SK-N-SH treated with all-trans-retinoic acid at 6 μM for 48 hours (cell line): ENCODE measurements around the gene NCOA5.

Experiments used
- ARNTL ChIP-seq: fragments of 450-650 bp; formaldehyde crosslinking; IDR thresholded peaks from 2 replicates; pipeline ENCODE4 v1.5.0; 2020; ENCODE audit warnings: low read depth, mild to moderate bottlenecking, moderate library complexity, borderline replicate concordance
- ESRRG ChIP-seq: fragments of 250-450 bp; sonication (Bioruptor Pico); IDR thresholded peaks from 2 replicates; pipeline ENCODE4 v1.6.1; 2021; ENCODE audit warnings: mild to moderate bottlenecking
- OSR1 ChIP-seq: fragments of 250-450 bp; sonication (Bioruptor Pico); IDR thresholded peaks from 2 replicates; pipeline ENCODE4 v1.8.0; 2022; ENCODE audit warnings: moderate library complexity, mild to moderate bottlenecking, inconsistent platforms
- RARB ChIP-seq: fragments of 250-450 bp; sonication (Bioruptor Pico); IDR thresholded peaks from 2 replicates; pipeline ENCODE4 v1.8.0; 2021; ENCODE audit warnings: mild to moderate bottlenecking, moderate library complexity
- SNAI2 ChIP-seq: fragments of 250-450 bp; sonication (Bioruptor Pico); IDR thresholded peaks from 2 replicates; pipeline ENCODE4 v1.5.0; 2020; ENCODE audit warnings: mild to moderate bottlenecking, moderate library complexity
- TCF4 ChIP-seq: fragments of 250-450 bp; sonication (Bioruptor Pico); IDR thresholded peaks from 2 replicates; pipeline ENCODE4 v1.8.0; 2021; ENCODE audit warnings: mild to moderate bottlenecking, moderate library complexity, borderline replicate concordance
- ZC3H10 ChIP-seq: fragments of 250-450 bp; sonication (Bioruptor Pico); IDR thresholded peaks from 2 replicates; pipeline ENCODE4 v1.5.1; 2021; ENCODE audit warnings: mild to moderate bottlenecking, moderate library complexity
- ZFP30 ChIP-seq: fragments of 450-650 bp; formaldehyde crosslinking; IDR thresholded peaks from 2 replicates; pipeline ENCODE4 v1.5.0; 2022; ENCODE audit warnings: mild to moderate bottlenecking, moderate library complexity
- ZNF70 ChIP-seq: fragments of 450-650 bp; formaldehyde crosslinking; IDR thresholded peaks from 2 replicates; pipeline ENCODE4 v1.5.0; 2020; ENCODE audit warnings: mild to moderate bottlenecking, moderate library complexity
- ZNF8 ChIP-seq: fragments of 450-650 bp; formaldehyde crosslinking; IDR thresholded peaks from 2 replicates; pipeline ENCODE4 v1.5.0; 2020; ENCODE audit warnings: mild to moderate bottlenecking, moderate library complexity
- TF ChIP-seq, protein P1 (sequence below): fragments of 250-450 bp; sonication (Bioruptor Pico); IDR thresholded peaks from 2 replicates; pipeline ENCODE4 v1.8.0; 2021; ENCODE audit warnings: low read depth, mild to moderate bottlenecking, moderate library complexity, borderline replicate concordance
- TF ChIP-seq, protein P2 (sequence below): fragments of 250-450 bp; sonication (Bioruptor Pico); IDR thresholded peaks from 2 replicates; pipeline ENCODE4 v1.8.0; 2020; ENCODE audit warnings: mild to moderate bottlenecking, moderate library complexity, borderline replicate concordance
- TF ChIP-seq, protein P3 (sequence below): fragments of 250-450 bp; sonication (Bioruptor Pico); IDR thresholded peaks from 2 replicates; pipeline ENCODE4 v1.5.1; 2020; ENCODE audit warnings: low read depth, mild to moderate bottlenecking, moderate library complexity

DNA sequence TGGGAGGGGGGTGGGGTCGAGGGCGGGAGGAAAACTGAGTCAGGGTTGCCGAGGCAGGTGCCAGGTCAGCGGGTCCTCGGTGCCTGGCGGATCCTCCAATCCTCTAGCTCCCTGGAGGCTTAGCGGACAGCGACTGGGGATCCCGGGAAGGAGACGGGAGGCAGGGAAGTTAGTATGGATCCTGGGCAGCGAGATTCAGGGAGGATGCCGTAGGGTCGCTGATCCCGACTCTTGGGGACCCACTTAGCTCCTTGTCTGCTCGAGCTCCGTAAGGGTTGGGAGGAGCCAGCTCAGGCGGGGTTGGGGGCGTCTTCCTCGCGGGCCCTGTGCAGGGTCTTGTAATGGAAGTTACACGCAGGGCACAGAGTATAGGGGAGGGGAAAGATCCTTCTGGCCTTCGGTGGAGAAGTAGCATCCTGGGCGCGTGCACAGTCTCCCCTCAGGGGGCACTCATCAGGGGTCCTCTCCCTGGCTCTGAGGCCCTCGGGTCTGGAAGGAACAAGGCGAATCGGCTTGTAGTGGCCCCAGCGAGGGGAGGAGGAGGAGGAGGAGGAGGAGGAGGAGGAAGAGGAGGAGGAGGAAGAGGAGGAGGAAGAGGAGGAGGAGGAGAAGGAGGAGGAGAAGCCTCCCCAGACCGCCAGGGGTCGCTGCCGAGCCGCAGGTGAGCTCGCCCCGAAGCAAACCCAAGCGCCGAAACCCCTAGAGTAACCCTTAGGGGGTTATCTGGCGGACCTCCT is 67.2 kb downstream of the NCOA5 start:
- TF ChIP-seq OSR1 (CRISPR knock-in tag) (no peak), TCF4 (no peak), ESRRG (CRISPR knock-in tag) (no peak), ZNF70 (CRISPR knock-in tag) (0 out of 2 replicates have a peak, but pooled peaks have one; percentile 72), RARB (no peak), ZFP30 (no peak), ARNTL (CRISPR knock-in tag) (no peak), SNAI2 (no peak), ZNF8 (CRISPR knock-in tag) (no peak), ZC3H10 (CRISPR knock-in tag) (no peak)
- TF ChIP-seq, protein P1, sequence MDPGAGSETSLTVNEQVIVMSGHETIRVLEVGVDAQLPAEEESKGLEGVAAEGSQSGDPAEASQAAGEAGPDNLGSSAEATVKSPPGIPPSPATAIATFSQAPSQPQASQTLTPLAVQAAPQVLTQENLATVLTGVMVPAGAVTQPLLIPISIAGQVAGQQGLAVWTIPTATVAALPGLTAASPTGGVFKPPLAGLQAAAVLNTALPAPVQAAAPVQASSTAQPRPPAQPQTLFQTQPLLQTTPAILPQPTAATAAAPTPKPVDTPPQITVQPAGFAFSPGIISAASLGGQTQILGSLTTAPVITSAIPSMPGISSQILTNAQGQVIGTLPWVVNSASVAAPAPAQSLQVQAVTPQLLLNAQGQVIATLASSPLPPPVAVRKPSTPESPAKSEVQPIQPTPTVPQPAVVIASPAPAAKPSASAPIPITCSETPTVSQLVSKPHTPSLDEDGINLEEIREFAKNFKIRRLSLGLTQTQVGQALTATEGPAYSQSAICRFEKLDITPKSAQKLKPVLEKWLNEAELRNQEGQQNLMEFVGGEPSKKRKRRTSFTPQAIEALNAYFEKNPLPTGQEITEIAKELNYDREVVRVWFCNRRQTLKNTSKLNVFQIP (CRISPR knock-in tag) = no peak
- TF ChIP-seq, protein P2, sequence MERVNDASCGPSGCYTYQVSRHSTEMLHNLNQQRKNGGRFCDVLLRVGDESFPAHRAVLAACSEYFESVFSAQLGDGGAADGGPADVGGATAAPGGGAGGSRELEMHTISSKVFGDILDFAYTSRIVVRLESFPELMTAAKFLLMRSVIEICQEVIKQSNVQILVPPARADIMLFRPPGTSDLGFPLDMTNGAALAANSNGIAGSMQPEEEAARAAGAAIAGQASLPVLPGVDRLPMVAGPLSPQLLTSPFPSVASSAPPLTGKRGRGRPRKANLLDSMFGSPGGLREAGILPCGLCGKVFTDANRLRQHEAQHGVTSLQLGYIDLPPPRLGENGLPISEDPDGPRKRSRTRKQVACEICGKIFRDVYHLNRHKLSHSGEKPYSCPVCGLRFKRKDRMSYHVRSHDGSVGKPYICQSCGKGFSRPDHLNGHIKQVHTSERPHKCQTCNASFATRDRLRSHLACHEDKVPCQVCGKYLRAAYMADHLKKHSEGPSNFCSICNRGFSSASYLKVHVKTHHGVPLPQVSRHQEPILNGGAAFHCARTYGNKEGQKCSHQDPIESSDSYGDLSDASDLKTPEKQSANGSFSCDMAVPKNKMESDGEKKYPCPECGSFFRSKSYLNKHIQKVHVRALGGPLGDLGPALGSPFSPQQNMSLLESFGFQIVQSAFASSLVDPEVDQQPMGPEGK = no peak
- TF ChIP-seq, protein P3, sequence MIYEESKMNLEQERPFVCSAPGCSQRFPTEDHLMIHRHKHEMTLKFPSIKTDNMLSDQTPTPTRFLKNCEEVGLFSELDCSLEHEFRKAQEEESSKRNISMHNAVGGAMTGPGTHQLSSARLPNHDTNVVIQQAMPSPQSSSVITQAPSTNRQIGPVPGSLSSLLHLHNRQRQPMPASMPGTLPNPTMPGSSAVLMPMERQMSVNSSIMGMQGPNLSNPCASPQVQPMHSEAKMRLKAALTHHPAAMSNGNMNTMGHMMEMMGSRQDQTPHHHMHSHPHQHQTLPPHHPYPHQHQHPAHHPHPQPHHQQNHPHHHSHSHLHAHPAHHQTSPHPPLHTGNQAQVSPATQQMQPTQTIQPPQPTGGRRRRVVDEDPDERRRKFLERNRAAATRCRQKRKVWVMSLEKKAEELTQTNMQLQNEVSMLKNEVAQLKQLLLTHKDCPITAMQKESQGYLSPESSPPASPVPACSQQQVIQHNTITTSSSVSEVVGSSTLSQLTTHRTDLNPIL (CRISPR knock-in tag) = no peak
